Lung (tissue), 12 donors: ENCODE data around the gene RAET1L. TPM values are rescaled to one million over a fixed set of nuclear protein-coding genes. Genes with fewer than 3 reads are reported as not detected.

Source experiments
- ATAC-seq: fragments of 200-7000 bp; cut with Tn5 transposase; one replicate; pipeline ENCODE4 v1.9.1; 2020; ENCODE audit warnings: moderate number of reproducible peaks; ENCODE audit not compliant: insufficient read depth, low FRiP score
- DNase-seq, 3 donors: peaks; one replicate each; pipeline ENCODE4 v3.0.0-alpha.2; 2013 to 2017
- H3K27ac ChIP-seq, 2 donors: one replicate each; pipeline ENCODE4 v1.5.1; 2013; ENCODE audit warnings: mild to moderate bottlenecking in 2 of 2, moderate library complexity in 2 of 2, control low read depth in 1 of 2, inconsistent platforms in 1 of 2, low read depth in 1 of 2, low read length in 1 of 2
- H3K27me3 ChIP-seq, 3 donors: one replicate each; pipeline ENCODE4 v1.5.1; 2013; ENCODE audit warnings: low read length in 2 of 3; ENCODE audit not compliant: control insufficient read depth in 3 of 3, insufficient read depth in 3 of 3
- H3K36me3 ChIP-seq, 4 donors: one replicate each; pipeline ENCODE4 v1.5.1; 2013; ENCODE audit warnings: low read length in 4 of 4, mild to moderate bottlenecking in 1 of 4, moderate library complexity in 1 of 4; ENCODE audit not compliant: control insufficient read depth in 4 of 4, insufficient read depth in 4 of 4
- H3K4me1 ChIP-seq, 5 donors: one replicate each; pipeline ENCODE4 v1.5.1; 2013; ENCODE audit warnings: low read length in 5 of 5, mild to moderate bottlenecking in 2 of 5, moderate library complexity in 1 of 5; ENCODE audit not compliant: control insufficient read depth in 5 of 5, insufficient read depth in 5 of 5
- H3K4me3 ChIP-seq: one replicate; pipeline ENCODE4 v1.5.1; 2013; ENCODE audit warnings: mild to moderate bottlenecking, control low read depth, moderate library complexity
- H3K9ac ChIP-seq, 2 donors: one replicate each; pipeline ENCODE4 v1.5.1; 2013; ENCODE audit warnings: low read length in 2 of 2, control low read depth in 1 of 2; ENCODE audit not compliant: insufficient read depth in 1 of 2
- H3K9me3 ChIP-seq, 4 donors: one replicate each; pipeline ENCODE4 v1.5.1; 2013; ENCODE audit warnings: low read length in 3 of 4, mild to moderate bottlenecking in 1 of 4, moderate library complexity in 1 of 4; ENCODE audit not compliant: control insufficient read depth in 4 of 4, insufficient read depth in 3 of 4
- CTCF ChIP-seq: IDR thresholded peaks from 2 replicates; pipeline ENCODE4 v1.5.1; 2012; ENCODE audit warnings: mild to moderate bottlenecking; ENCODE audit errors: control extremely low read depth, extremely low read depth
- WGBS, 2 donors: extraction: QIAGEN DNeasy Blood & Tissue Kit; methylation state at CpG; one replicate each; pipeline ENCODE4 v1.1.7; 2013; 5-methylcytosine and 5-hydroxymethylcytosine counted together
- polyA plus RNA-seq, 2 donors: library from polyadenylated mRNA; stranded (reverse); fragments of 200-250 nt; gene quantifications; one replicate each; pipeline ENCODE4 v1.2.1, GENCODE V29; 2013
- total RNA-seq, 2 donors: library from RNA; depleted of rRNA in 1 of 2; stranded (reverse); fragments of >200 nt in 1 of 2; gene quantifications; one replicate each; pipeline ENCODE4 v1.2.1, GENCODE V29; 2014 to 2021
- donor health status: control.
- donor health status: control.
- donor health status: Bipolar disorder and iron deficiency.
- donor health status: healthy.
- donor health status: DM: yes; HTN: yes; CAD: no.

RAET1L gene
- total and polyA plus RNA-seq, 4 donors: 0.06 TPM; not detected in 3

GRCh38 chr6:149990212-149990660 lies 35.1 kb downstream of the RAET1L start:
- TF ChIP-seq CTCF: no peak
- H3K9ac ChIP-seq: no peak overlapping the region
- no peaks in the 10 kb centered on the region for H3K36me3 ChIP-seq
- DNase-seq (no peak), ATAC-seq (no peak)
- 3% methylated on average over 32 of the region's 32 CpGs for WGBS, 2 donors
- H3K27me3 ChIP-seq: peaks cover 8 to 98% (median 90%) of the 10 kb centered on the region in 3 donors
- peaks cover 0 to 17% (median 5%) of the 10 kb centered on the region in 5 donors for H3K4me1 ChIP-seq
- H3K4me3 ChIP-seq: no peak overlapping the region
- peaks cover 0 to 17% (median 4%) of the 10 kb centered on the region in 4 donors for H3K9me3 ChIP-seq
- H3K27ac ChIP-seq: no peak overlapping the region

GRCh38 chr6:149988550-149989346 lies 36.6 kb downstream of the RAET1L start:
- WGBS, 2 donors: 11% methylated on average over 17 of the region's 17 CpGs
- Histone ChIP-seq H3K4me1 (peaks cover 0 to 17% (median 5%) of the 10 kb centered on the region in 5 donors), H3K4me3 (no peak overlapping the region), H3K36me3 (no peaks in the 10 kb centered on the region), H3K27me3 (peaks cover 9 to 93% (median 92%) of the 10 kb centered on the region in 3 donors), H3K27ac (no peak overlapping the region), H3K9ac (no peak overlapping the region), H3K9me3 (peaks cover 0 to 21% (median 4%) of the 10 kb centered on the region in 4 donors)
- no peak for TF ChIP-seq CTCF
- ATAC-seq (no peak), DNase-seq (no peak)

- Histone ChIP-seq H3K4me1 (peaks cover 0 to 17% (median 5%) of the 10 kb centered on the region in 5 donors), H3K9me3 (peaks cover 0 to 21% (median 4%) of the 10 kb centered on the region in 4 donors), H3K36me3 (no peaks in the 10 kb centered on the region), H3K9ac (no peak overlapping the region), H3K27ac (no peak overlapping the region), H3K27me3 (peaks cover 9 to 93% (median 90%) of the 10 kb centered on the region in 3 donors), H3K4me3 (no peak overlapping the region)
- no peak for DNase-seq
- whole genome bisulfite sequencing, 2 donors: 47 to 67% methylated on average over 2 of the region's 2 CpGs
- no peak for ATAC-seq
- no peak for TF ChIP-seq CTCF
Observed at GRCh38 chr6:149987602-149988107, 37.7 kb downstream of the RAET1L start.
